ENCODE measurements around the gene PRR12. TPM values are rescaled to one million over a fixed set of nuclear protein-coding genes. Genes with fewer than 3 reads are reported as not detected.

Gene PRR12
- total RNA-seq, 1 donor from 2014 or later: 8.9 TPM

DNA sequence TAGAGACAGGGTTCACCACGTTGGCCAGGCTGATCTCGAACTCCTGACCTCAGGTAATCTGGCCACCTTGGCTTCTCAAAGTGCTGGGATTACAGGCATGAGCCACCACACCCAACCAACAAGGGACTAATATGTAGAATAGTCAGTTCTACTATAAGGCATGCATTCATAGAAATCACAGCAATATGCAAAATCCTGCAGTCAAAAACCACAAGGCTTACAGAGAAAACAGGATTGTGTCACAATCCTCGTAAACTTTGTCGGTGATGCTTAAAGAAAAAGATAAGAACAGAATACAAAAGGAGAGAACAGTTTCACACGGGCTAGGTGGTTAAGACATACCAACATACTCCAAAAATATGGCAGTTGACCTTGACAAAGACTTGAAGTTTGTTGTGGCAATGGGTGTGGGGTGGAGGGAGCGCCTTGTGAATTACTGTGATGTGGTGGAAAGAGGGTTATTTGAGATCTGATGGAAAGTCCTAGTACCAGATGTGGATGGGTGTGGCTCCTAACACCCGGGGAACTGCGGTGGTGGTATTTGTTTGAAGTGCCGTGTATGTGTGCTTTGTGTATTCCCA lies 23.0 kb upstream of the PRR12 start:
- H3K4me3 ChIP-seq (ENCODE audit: low read depth, low read length): no peak overlapping the region
- TF ChIP-seq, protein P1, sequence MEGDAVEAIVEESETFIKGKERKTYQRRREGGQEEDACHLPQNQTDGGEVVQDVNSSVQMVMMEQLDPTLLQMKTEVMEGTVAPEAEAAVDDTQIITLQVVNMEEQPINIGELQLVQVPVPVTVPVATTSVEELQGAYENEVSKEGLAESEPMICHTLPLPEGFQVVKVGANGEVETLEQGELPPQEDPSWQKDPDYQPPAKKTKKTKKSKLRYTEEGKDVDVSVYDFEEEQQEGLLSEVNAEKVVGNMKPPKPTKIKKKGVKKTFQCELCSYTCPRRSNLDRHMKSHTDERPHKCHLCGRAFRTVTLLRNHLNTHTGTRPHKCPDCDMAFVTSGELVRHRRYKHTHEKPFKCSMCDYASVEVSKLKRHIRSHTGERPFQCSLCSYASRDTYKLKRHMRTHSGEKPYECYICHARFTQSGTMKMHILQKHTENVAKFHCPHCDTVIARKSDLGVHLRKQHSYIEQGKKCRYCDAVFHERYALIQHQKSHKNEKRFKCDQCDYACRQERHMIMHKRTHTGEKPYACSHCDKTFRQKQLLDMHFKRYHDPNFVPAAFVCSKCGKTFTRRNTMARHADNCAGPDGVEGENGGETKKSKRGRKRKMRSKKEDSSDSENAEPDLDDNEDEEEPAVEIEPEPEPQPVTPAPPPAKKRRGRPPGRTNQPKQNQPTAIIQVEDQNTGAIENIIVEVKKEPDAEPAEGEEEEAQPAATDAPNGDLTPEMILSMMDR (IDR thresholded peaks at IDR 0.05; ENCODE audit: insufficient read depth, low read length, poor library complexity, severe bottlenecking): no peak
- H3K36me3 ChIP-seq (ENCODE audit: control insufficient read depth, insufficient read depth, low read length): no peaks in the 10 kb centered on the region
- no peaks in the 10 kb centered on the region for H3K27me3 ChIP-seq (ENCODE audit: control insufficient read depth, insufficient read depth, low read length)
- DNase-seq (ENCODE audit: low read depth): no peak

DNA sequence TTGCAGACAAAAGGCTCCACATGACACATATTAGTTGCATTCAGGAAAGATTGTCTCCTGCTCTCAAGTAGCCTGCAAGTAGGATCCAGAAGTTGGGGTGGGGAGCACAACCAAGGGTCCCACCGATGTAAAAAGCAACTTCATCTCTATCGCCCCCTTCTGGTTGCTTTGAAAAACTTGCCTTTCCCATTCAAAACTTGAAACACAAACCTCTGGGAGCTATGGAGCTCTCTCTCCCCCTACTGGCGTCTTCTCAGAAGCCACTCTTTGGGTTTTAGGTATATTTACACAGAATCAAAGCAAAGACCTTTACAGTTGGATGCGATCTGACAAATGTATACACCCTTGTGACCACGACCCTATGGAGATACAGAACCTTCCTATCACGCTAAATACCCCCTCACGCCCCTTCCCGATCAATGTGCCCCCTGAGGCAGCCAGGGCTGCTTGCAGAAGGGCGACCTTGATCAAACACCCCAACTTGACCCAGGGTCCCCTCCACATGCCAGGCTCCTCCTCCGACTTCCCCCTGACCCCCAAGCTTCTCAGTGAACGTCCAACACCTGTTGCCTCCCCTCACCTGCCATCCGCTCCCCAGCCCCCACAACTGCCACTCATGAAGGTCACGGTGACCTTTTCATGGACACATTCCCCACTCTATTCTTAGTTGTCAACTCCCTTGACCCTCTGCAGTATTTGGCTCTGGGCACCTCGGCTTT lies 20.7 kb upstream of the PRR12 start:
- Histone ChIP-seq H3K36me3 (ENCODE audit: control insufficient read depth, insufficient read depth, low read length) (peaks cover 1% of the 10 kb centered on the region), H3K27me3 (ENCODE audit: control insufficient read depth, insufficient read depth, low read length) (no peaks in the 10 kb centered on the region), H3K4me3 (ENCODE audit: low read depth, low read length) (no peak overlapping the region)
- peak; percentile 50 for DNase-seq (ENCODE audit: low read depth)
- TF ChIP-seq, protein P1 (IDR thresholded peaks at IDR 0.05; ENCODE audit: insufficient read depth, low read length, poor library complexity, severe bottlenecking): peak; percentile 98

DNA sequence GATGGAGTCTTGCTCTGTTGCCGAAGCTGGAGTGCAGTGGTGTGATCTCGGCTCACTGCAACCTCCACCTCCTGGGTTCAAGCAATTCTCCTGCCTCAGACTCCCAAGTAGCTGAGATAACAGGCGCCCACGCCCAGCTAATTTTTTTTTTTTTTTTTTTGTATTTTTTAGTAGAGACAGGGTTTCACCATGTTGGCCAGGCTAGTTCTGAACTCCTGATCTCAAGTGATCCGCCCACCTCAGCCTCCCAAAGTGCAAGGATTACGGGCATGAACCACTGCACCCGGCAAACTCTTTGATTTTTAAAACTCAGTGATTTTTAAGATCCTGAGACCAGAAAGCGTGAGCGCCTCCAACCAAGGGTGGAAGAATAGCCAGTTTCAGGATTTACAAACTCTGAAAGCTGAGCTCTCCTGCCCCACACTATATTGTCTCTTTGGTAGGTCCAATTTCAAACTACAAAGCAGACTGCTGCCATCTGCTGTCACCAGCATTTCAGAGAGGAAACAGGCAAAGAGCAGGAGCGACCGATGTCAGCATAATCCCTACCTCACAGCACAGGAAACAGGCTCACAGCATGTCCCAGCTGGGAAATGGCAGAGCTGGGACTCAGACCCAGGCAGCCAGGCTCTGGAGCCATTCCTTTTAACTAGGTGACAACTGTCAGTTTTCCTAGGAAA lies 19.8 kb upstream of the PRR12 start:
- Histone ChIP-seq H3K4me3 (ENCODE audit: low read depth, low read length) (no peak overlapping the region), H3K27me3 (ENCODE audit: control insufficient read depth, insufficient read depth, low read length) (no peaks in the 10 kb centered on the region), H3K36me3 (ENCODE audit: control insufficient read depth, insufficient read depth, low read length) (peaks cover 1% of the 10 kb centered on the region)
- no peak for DNase-seq (ENCODE audit: low read depth)
- TF ChIP-seq, protein P1 (IDR thresholded peaks at IDR 0.05; ENCODE audit: insufficient read depth, low read length, poor library complexity, severe bottlenecking): peak; percentile 18

DNA sequence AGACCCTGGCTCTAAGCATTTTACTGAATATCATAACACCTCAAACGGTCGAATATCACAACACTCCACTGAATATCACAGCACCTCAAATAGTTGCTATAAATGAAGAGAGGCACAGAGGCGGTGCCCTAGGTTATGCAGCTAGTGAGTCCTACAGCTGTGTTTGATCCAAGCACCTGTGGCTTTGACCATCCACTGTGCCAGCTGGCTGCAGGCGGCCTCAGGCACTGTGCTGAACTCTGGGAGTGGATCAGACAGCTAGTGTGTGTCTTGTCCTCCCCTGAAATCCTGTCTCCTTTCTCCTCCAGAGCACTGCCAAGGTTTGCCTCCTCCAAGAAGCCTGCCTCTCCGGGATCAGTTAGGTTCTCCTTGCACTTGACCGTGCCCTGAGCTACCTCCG lies 18.0 kb upstream of the PRR12 start:
- TF ChIP-seq, protein P1 (IDR thresholded peaks at IDR 0.05; ENCODE audit: insufficient read depth, low read length, poor library complexity, severe bottlenecking): no peak
- Histone ChIP-seq H3K4me3 (ENCODE audit: low read depth, low read length) (no peak overlapping the region), H3K27me3 (ENCODE audit: control insufficient read depth, insufficient read depth, low read length) (no peaks in the 10 kb centered on the region), H3K36me3 (ENCODE audit: control insufficient read depth, insufficient read depth, low read length) (peaks cover 1% of the 10 kb centered on the region)
- no peak for DNase-seq (ENCODE audit: low read depth)

DNA sequence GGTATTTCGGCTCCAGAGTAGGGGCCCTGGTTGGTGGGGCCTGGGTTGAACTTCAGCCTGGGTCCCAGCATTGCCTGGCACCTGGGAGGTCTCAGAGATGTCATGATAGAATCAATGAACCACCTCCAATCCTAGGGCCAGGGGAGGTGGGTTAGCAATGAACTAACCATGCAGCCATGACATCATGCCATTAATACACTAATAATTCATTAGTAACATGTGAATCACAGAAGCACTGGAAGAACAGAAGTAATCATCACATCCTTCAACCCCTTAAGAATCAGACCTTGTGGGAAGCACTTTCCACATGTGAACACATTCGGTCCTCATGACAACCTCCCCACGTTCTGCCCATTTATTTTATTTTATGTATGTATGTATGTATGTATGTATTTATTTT lies 17.6 kb upstream of the PRR12 start:
- TF ChIP-seq, protein P1 (IDR thresholded peaks at IDR 0.05; ENCODE audit: insufficient read depth, low read length, poor library complexity, severe bottlenecking): no peak
- no peak for DNase-seq (ENCODE audit: low read depth)
- no peaks in the 10 kb centered on the region for H3K27me3 ChIP-seq (ENCODE audit: control insufficient read depth, insufficient read depth, low read length)
- H3K36me3 ChIP-seq (ENCODE audit: control insufficient read depth, insufficient read depth, low read length): peaks cover 1% of the 10 kb centered on the region
- no peak overlapping the region for H3K4me3 ChIP-seq (ENCODE audit: low read depth, low read length)

Data from kidney epithelial cell (primary cell).